ENCODE data around the gene TRIM40.
"Not testable (repeated sequence)": the region's sequence is repeated elsewhere in the genome, so short reads cannot be mapped to it uniquely, and the experiment has no call there.

Gene TRIM40

DNA sequence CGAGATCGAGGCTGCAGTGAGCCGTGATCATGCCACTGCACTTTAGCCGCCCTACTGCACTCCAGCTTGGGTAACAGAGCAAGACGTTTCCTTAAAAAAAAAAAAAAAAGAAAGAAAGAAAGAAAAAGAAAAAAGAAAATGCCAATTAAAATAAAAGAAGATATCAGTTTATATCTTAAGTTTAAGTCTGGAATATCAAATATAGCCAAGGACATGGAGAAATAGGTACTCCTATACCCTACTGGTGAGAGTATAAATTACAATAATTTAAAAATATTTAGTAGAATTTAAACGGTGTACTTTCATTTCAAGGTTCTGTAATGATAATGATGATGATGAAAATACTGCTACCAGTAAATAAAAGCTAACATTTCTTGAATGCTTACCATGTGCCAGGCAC, 19.2 kb upstream of the TRIM40 start:
- DNase-seq, result no peak

DNA sequence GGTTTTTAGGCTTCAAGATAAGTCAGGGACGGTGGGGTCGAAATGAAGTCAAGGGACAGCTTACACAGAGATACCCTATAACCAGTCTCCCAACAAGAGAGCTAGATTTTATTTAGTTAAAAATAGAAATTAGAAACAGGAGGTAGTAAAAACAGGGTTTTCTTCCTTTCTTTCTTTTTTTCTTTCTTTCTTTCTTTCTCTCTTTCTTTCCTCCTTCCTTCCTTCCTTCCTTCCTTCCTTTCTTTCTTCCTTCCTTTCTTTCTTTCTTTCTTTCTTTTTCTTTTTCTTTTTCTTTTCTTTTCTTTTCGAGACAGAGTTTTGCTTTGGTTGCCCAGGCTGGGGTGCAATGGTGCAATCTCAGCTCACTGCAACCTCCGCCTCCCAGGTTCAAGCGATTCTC, 17.2 kb upstream of the TRIM40 start:
- not testable (repeated sequence) for DNase-seq

DNA sequence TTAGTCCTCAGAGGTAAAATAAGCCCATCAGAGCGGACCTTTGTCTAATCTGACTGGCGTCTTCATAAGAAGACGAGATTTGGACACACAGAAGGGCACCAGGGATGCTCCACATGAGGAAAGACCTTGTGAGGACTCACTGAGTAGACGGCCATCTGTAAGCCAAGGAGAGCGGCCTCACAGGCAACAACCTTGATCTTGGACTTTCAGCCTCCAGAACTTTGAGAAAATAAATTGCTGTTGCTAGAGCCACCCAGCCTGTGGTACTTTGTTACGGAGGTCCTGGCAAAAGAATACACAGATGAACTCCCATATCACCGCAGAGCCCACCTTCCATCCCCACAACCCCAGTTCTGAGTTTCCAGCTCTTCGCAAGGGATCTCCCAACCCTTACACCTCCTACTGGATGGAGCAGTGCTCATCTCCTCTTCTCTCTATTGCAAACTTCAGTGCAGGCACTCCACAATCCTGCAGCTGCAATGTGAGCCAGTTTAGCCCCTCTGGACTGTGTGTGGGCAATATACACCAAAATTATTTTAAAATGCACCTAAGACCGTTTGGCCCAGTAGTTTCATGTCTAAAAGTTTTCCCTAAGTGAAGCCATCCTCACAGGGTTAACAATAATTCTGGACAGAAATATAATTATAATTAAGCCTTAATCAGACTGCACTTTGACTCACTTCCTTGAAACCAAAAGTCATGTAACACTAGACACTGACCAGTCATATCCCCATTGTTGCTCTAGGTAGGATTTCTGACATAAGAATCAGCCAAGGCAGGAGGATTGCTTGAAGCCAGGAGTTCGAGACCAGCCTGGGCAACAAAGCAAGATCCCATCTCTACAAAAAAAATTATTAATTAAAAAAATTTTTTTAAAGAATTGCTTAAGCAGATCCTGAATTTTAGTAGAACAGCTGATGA, 14.2 kb upstream of the TRIM40 start:
- DNase-seq, result no peak

DNA sequence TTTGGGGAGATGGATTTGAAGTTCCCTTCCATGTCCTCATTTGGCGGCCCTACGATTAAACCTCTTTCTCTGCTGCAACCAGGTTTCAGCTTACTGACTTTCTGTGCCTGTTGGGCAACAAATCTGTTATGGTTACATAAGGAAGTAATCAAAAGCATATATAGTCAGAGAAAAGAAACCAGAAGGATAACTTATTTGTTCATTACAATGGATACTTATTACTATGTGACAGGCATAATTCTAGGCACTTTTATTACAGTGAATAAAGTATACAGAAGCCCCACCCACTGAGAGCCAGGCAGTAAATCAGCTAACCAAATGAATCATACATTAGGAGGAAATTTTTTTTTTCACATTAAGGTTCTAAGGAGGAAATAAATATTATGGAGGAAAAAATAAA, 13.4 kb upstream of the TRIM40 start:
- no peak for DNase-seq

DNA sequence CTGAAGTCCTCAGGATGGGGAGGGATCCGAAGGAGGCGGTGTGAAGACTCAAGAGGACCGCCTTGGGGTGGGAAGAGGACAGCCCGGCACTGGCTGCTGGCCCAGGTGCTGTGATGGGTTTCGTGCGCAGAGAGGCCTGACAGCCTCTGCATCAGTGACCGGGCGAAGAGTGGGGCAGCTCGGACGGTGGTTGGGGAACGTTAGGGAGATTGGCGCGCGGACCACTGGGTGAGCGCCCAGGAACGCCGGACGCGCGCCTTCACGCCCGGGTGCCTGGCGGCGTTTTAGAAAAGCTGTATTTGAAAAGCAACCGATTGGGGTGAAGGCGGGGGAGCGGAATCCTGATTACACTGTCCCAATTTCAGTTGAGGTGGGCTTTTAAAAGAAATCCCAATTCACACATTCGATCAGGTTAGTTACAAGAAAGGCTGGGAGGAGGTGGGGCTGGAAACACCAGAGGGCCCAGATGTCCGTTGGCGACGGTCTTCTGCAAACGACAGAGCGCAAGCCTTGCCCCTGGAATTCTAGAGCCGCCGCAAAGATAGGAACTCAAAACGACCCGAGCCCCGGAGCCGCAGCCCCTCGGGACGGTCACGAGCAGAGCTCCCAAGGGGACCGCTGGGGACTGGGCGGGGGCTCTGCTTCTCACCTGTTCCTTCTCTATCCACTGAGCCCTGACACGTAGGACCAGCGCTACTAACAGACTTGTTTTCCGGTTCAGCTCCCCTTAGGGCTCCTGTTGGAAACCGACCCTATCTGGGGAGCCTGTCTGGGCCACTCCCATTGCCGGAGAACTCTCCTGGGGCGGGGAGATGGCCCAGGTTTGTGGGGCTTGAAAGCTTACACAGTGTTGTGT, 8.5 kb upstream of the TRIM40 start:
- no peak for DNase-seq

DNA sequence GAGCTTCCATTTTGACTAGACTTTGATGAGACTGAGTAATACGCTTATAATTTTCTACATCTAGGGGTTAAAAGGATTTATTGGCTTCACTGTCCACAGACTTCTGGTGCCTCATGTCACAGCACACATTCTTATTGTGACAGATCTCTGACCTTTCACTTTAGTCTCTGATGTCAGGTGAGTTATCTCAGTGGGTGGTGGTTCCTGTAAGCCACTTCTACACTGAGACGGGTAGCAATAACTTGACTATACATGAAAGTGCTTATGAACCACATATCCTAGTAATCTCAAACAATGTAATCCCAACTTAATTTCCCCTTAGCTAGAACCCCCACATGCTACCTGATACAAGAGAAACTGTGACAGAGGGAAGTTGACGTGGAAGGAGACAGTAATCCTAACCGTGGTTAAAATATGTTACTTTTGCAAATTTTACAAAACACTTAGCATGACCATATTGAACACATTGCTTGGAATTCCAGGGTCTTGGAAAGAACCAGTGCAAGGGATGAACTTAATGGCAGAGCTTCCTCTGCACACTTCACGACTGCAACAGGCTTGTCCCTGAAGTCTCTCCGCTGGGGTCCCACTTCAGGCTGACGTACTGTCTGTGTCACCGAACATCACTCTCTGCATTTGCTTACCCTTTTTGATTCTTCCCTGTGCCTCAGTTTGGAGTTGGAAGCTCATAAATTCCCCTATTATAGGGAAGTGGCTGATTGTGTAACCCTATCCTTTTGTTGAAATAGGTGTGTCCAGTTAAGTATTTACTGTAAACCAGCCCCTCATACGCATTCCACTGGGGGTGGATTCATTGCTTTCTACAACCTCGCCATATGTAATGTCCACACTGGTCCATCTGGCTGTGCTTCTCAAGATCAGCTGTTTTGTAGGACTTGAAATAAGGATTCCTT, 6.4 kb upstream of the TRIM40 start:
- DNase-seq, result no peak

DNA sequence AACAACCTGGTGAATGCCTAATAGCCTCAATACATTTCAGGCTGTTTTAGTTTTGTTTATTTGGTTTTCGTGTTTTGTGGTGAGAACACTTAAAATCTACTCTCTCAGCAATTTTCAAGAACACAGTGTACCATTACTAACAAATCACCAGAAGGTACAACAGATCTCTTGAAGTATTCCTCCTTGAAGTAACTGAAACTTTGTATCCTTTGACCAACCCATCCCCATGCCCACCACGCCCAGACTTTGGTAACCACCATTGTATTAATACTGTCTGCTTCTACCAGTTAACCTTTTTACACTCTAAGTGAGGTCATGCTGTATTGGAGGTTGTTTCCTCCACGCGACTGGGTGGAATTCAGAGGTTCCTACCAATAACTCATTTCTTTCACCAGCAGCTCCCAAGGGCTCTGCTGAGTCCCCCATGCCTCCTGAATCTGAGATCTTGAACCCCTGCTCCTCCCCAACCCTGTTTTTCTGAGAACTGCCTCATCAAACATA, 5.7 kb upstream of the TRIM40 start:
- DNase-seq, result no peak

DNA sequence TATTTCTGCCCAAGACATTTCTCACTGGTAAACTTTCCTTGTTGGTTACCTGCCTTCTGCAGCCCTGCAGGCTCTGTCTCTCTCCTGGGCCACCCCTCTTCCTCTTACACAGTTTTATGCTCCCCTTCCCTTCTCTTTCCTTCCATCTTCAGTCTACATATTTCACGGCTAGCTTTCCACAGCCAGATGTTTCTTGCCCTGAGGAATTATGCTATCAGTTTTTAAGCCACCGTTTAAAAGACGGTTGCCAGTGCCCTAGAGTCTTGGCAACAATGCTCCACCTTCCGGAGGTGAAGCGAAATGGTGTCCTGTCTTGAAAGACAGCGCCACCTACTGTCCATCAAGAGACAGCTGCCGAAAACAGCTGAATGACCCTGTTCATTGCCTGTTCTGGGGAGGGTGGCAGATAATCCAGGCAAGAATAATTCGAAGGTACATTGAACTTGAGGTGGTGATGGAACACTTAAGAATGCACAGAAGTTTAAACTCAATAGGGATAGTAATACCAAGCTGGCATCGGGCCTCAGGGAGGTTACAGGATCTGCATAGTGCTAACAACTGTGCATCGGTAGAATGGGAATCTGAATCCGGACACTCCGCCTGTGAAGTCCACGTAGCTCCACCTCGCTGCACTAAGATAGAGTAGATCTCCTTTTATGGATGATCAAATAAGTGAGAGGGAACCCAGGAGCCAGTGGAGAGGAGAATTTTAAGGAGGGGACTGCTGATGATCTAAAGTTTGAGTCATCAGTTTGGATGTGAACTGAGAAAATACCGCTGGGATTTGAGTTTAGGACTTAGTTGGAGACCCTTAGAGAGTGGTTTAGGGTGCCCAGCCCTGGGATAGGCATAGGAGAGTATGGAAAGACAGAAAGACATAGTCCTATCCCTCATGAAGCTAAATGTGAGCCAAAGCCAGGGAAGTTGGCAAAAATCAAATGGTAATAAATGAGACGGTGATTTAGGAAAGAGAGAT, 4.8 kb upstream of the TRIM40 start:
- peak; percentile 73 for DNase-seq

DNA sequence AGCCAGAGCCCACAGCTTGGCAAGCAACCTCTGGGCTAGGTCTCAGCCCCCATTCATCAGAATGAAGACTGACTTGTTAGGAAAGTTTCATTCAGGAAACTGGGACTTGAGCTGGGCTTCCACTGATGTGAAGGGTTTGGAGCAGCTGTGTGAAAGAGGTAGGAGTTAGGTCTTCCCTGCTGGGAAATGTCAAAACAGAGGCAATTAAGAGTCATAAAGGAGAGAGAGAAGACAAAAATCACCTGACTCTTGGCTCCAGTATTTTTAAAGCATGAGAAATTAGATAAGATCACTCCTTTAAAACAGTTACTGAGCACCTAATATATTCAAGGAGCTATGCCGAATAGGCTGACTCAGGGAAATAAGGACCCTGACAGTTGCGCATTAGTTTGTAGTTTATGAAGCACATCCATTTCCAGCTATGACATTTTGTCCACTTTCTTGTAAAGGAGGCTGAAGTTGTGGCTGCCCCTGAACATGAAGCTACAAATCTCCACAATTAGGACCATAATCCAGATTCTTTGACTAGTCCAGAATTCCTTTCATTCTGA, 3.9 kb upstream of the TRIM40 start:
- DNase-seq, result no peak

DNA sequence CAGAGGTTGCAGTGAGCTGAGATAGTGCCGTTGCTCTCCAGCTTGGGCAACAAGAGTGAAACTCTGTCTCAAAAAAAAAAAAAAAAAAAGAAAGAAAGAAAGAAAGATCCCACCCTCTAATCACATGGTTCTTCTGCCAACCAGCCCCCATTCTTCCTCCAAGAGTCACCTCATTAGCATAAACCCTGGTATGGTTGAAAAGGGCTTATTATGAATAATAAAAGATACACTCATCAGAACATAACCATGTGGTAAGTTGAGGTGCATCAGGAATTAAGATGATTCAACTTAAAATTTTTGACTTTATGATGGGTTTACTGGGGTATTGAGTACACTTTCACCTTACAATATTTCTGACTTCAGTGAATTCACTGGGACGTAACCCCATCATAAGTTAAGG, 793 bp upstream of the TRIM40 start:
- DNase-seq, result no peak

DNA sequence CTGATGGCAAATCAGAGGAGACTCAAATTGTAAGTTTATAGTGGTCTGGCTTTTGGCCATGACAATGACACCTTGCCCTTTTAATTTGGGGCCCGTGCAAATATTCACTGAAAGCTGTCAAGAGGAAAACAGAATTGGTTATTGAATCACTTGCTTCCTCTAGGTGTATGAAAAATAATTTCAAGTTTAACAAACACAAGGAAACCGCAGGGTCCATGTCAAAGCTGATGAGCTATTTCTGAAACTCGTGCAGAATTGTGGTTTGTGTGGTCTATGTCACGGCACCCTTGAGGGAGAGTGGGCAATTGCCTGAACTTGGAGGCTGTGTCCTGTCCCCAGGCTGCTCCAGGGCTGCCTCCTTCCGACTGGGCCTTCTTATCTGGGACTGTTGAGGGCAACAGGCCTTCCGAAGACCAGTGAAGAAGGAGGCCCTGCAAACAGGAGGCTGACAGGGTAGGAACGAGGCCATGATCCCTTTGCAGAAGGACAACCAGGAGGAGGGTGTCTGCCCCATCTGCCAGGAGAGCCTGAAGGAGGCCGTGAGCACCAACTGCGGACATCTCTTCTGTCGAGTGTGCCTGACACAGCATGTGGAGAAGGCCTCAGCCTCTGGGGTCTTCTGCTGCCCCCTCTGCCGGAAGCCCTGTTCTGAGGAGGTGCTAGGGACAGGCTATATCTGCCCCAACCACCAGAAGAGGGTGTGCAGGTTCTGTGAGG, 788 bp downstream of the TRIM40 start:
- peak; percentile 19 for DNase-seq

DNA sequence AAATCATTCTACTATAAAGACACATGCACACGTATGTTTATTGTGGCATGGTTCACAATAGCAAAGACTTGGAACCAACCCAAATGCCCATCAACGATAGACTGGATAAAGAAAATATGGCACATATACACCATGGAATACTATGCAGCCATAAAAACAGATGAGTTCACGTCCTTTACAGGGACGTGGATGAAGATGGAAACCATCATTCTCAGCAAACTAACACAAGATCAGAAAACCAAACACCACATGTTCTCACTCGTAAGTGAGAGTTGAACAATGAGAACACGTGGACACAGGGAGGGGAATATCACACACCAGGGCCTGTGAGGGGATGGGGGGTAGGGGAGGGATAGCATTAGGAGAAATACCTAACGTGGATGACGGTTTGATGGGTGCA, 4.3 kb downstream of the TRIM40 start:
- not testable (repeated sequence) for DNase-seq

DNA sequence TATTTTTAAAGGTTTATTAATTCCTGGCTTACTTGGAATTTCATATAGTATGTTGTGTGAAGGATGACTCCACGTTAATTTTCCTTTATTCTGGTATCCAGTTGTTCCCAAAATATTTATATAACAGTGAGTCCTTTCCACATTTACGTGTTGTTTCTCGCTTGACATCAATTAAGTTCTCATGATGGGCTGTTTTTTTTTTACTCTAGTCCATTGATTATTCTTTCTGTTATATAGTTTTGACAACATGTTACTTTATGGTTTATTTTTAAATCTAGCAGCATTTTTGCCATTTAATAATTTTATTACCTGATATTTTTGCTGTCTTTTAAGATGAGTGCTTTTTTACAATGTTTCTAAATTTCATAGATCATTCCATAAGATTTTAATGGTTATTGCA, 6.7 kb downstream of the TRIM40 start:
- DNase-seq, result no peak

DNA sequence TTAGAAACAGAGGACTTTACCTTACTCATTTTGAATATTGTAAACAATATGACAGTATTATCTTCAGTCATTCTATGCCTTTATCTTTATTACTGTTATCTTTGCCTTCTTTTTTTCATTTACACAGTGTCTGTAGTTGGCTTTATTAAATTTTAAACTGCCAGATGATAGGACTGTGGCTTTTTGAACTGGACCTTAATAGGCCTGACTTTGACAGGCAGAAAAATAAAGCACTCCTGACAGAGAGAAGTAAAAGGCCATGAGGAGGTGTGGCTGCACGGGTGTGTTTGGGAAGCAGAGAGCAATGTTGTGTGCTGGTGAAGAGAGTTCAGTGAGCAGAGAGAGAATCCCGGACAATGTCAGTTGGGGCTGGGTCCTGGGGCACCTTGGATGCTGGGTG, 7.8 kb downstream of the TRIM40 start:
- DNase-seq, result no peak

DNA sequence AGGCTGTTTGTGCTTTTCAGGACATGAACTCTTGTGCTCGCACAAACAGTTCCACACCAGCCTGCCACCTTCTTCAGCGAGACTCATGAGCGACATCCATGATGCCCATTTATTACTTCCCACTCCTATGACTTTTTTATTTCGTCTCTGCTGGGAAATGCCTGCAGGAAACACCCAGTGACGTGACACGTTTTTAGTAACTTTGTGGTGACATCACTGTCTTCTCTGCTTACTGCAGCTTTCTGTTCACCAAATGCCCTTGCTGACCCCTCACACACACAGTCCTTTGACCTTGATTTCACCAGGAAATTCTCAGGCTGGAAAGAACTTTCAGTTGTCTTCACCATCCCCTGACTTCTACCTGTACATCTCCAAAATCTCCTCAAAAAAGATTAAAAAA, 8.9 kb downstream of the TRIM40 start:
- DNase-seq, result no peak

DNA sequence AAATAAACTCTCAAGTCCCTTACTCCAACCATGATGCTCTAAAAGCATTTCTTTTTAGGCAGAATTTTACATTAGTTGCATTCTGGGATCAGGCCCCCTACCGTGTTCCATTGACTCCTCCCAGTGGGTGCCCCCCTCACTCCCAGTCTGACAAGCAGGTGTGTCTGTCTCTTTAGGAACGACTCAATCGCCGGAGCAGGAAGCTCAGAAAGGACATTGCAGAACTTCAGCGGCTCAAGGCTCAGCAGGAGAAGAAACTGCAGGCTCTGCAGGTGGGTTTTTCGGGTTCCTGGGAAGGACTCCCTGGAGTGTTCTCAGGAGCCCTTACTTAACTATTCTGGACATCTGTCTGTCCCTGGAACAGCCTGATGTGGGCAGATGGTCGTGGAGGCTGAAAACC, 9.9 kb downstream of the TRIM40 start:
- no peak for DNase-seq

DNA sequence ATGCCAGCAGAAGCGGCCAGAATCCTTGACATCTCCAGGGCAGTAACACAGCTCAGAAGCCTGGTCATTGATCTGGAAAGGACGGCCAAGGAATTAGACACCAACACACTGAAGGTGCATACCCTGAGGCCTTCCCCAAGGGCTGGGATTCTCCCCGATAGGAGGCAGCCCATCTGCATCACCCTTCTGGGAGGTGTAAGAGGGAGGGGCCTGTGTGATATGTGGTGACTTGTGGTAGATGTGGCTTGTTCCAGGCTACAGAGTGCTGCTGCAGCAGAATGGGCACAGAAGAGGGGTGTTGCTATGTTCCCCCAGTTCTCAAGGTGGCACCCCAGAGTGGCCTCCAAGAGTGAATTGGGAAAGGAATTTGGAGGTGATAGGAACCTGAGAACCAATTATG, 11.2 kb downstream of the TRIM40 start:
- no peak for DNase-seq

DNA sequence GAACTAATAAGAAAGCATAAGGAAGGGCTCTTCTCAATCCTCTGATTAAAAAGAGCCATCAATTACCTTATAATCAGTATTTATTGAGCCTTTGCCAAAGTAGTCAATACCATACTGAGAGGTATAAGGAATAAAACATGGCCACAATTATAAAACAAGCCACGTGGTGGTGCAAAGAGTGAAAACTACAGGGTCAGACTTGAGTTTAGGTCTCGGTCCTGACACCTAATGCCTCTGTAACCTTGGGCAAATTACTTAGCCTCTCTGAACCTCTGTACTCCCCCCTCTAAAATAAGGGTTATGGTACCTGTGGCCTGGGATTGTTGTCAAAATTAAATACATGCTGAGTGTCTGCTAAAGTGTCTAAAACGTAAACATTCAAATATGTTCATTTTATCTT, 13.3 kb downstream of the TRIM40 start:
- no peak for DNase-seq

DNA sequence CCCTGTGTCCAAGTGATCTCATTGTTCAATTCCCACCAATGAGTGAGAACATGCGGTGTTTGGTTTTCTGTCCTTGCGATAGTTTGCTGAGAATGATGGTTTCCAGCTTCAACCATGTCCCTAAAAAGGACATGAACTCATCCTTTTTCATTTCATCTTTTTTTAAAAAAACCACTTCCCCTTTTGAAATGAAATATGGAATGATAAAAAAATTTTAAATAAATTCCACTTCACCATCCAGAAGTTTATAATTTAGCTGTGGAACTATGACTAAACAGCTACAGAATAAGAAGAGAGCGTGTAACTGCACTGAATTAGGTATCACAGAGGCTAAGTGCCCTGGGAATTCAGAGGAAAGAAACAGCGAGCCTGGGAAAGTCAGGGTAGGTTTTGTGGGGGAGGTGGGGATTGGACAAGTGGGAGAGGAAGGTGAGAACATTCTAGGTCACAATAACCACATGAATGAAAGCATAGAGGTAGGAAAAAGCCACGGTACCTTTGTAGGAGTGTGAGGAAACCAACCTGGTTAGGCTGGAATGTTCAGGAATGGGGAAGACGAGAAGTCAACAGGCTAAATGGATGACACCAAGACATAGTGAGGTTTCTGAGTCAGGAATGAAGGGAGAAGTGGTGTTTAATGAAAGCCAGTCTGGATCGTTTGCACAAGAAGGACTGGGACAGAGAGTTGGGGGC, 14.1 kb downstream of the TRIM40 start:
- DNase-seq, result no peak
